Measurements from ENCODE around the gene NFIX. TPM values are rescaled to one million over a fixed set of nuclear protein-coding genes. Genes with fewer than 3 reads are reported as not detected.

Gene NFIX
- total and polyA plus RNA-seq, 2 of the 13 experiments (the other 11 are each of a cell fraction or from before 2014, with no cell fraction given): 3.4 to 5.4 TPM

DNA sequence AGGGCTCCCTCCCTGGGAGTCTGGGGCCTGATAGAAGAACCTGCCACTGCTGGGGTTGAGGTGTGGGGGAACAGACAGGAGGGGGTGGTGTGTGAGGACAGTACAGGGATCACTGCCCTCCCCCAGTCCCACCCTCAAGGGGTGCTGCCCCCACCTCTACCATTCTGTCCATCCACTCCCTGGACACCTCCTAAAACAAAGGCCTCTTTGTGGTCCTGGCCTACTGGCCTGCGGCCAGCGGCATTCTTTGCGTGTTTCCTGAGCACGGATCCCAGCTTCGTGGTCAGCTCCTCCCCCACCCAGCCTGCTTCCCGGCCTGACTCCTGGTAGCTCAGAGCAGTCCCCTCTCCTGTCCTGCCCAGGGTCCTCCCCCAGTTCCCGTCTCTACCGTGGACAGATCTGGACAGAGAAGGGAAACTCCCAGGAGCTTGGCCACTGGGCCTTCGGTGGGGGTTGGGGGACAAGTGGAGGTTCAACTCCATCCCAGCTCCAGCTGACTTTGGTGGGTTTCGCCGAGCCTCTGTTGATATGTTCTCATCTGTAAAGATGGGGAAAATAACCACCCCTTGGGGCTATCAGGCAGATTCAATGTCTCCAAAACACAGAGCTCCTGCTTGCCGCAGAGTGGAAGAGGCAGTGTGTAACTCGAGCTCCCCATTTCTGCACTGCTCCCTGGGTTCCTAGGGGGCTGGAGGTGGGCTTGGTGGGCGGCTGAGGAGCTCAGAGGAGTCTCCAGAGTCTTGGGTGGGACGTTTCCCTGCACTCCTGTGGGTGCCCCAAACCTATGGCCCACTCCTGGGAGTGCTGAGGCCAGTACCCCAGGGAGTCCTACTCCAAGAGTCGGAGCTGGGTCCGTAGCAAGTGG is 58.7 kb downstream of the NFIX start (continued):
- TF ChIP-seq, protein P1, sequence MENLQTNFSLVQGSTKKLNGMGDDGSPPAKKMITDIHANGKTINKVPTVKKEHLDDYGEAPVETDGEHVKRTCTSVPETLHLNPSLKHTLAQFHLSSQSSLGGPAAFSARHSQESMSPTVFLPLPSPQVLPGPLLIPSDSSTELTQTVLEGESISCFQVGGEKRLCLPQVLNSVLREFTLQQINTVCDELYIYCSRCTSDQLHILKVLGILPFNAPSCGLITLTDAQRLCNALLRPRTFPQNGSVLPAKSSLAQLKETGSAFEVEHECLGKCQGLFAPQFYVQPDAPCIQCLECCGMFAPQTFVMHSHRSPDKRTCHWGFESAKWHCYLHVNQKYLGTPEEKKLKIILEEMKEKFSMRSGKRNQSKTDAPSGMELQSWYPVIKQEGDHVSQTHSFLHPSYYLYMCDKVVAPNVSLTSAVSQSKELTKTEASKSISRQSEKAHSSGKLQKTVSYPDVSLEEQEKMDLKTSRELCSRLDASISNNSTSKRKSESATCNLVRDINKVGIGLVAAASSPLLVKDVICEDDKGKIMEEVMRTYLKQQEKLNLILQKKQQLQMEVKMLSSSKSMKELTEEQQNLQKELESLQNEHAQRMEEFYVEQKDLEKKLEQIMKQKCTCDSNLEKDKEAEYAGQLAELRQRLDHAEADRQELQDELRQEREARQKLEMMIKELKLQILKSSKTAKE (CRISPR knock-in tag; IDR thresholded peaks at IDR 0.05; ENCODE audit: borderline replicate concordance): peak; percentile 73; the same call in 1 of the 2 replicates
- TF ChIP-seq ZNF564 (CRISPR knock-in tag; IDR thresholded peaks at IDR 0.05) (0 out of 2 replicates have a peak, but pooled peaks have one; percentile 19), ZSCAN30 (CRISPR knock-in tag; IDR thresholded peaks at IDR 0.05) (no peak), HHEX (CRISPR knock-in tag; IDR thresholded peaks at IDR 0.05) (no peak), RAD51 (IDR thresholded peaks at IDR 0.05; ENCODE audit: borderline replicate concordance) (no peak), HNRNPL (IDR thresholded peaks at IDR 0.05; ENCODE audit: low read depth, low read length) (0 out of 2 replicates have a peak, but pooled peaks have one; percentile 47), KAT7 (CRISPR knock-in tag; IDR thresholded peaks at IDR 0.05; ENCODE audit: borderline replicate concordance) (no peak), ZNF598 (CRISPR knock-in tag; IDR thresholded peaks at IDR 0.05; ENCODE audit: borderline replicate concordance) (no peak; the same call in 1 of the 2 replicates), ZNF446 (CRISPR knock-in tag; IDR thresholded peaks at IDR 0.05) (no peak), KDM2A (CRISPR knock-in tag; IDR thresholded peaks at IDR 0.05; ENCODE audit: borderline replicate concordance, low read depth) (no peak), ZNF567 (CRISPR knock-in tag; IDR thresholded peaks at IDR 0.05; ENCODE audit: borderline replicate concordance) (no peak), RARA (CRISPR knock-in tag; IDR thresholded peaks at IDR 0.05) (peak; percentile 75), ZSCAN20 (CRISPR knock-in tag; IDR thresholded peaks at IDR 0.05; ENCODE audit: borderline replicate concordance) (no peak), HOXA3 (CRISPR knock-in tag; IDR thresholded peaks at IDR 0.05) (peak; percentile 74), EED (CRISPR knock-in tag; IDR thresholded peaks at IDR 0.05) (no peak), NFE2L2 (IDR thresholded peaks at IDR 0.05; ENCODE audit: low read length) (no peak), PCBP2 (optimal IDR thresholded peaks at IDR 0.05; ENCODE audit: low read depth, low read length, poor library complexity, severe bottlenecking) (no peak)
- TF ChIP-seq, protein P2, sequence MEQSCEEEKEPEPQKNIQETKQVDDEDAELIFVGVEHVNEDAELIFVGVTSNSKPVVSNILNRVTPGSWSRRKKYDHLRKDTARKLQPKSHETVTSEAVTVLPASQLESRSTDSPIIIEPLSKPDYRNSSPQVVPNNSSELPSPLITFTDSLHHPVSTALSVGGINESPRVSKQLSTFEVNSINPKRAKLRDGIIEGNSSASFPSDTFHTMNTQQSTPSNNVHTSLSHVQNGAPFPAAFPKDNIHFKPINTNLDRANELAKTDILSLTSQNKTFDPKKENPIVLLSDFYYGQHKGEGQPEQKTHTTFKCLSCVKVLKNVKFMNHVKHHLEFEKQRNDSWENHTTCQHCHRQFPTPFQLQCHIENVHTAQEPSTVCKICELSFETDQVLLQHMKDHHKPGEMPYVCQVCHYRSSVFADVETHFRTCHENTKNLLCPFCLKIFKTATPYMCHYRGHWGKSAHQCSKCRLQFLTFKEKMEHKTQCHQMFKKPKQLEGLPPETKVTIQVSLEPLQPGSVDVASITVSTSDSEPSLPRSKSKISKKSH (CRISPR knock-in tag; IDR thresholded peaks at IDR 0.05; ENCODE audit: borderline replicate concordance): no peak
- TF ChIP-seq, protein P3, sequence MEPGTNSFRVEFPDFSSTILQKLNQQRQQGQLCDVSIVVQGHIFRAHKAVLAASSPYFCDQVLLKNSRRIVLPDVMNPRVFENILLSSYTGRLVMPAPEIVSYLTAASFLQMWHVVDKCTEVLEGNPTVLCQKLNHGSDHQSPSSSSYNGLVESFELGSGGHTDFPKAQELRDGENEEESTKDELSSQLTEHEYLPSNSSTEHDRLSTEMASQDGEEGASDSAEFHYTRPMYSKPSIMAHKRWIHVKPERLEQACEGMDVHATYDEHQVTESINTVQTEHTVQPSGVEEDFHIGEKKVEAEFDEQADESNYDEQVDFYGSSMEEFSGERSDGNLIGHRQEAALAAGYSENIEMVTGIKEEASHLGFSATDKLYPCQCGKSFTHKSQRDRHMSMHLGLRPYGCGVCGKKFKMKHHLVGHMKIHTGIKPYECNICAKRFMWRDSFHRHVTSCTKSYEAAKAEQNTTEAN (CRISPR knock-in tag; conservative IDR thresholded peaks at IDR 0.05): peak; percentile 61
- TF ChIP-seq, protein P4, sequence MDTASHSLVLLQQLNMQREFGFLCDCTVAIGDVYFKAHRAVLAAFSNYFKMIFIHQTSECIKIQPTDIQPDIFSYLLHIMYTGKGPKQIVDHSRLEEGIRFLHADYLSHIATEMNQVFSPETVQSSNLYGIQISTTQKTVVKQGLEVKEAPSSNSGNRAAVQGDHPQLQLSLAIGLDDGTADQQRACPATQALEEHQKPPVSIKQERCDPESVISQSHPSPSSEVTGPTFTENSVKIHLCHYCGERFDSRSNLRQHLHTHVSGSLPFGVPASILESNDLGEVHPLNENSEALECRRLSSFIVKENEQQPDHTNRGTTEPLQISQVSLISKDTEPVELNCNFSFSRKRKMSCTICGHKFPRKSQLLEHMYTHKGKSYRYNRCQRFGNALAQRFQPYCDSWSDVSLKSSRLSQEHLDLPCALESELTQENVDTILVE (CRISPR knock-in tag; IDR thresholded peaks at IDR 0.05): no peak
- TF ChIP-seq, protein P5, sequence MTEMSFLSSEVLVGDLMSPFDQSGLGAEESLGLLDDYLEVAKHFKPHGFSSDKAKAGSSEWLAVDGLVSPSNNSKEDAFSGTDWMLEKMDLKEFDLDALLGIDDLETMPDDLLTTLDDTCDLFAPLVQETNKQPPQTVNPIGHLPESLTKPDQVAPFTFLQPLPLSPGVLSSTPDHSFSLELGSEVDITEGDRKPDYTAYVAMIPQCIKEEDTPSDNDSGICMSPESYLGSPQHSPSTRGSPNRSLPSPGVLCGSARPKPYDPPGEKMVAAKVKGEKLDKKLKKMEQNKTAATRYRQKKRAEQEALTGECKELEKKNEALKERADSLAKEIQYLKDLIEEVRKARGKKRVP (CRISPR knock-in tag; IDR thresholded peaks at IDR 0.05): no peak
- TF ChIP-seq, protein P6, sequence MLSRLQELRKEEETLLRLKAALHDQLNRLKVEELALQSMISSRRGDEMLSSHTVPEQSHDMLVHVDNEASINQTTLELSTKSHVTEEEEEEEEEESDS (CRISPR knock-in tag; IDR thresholded peaks at IDR 0.05; ENCODE audit: borderline replicate concordance): no peak
